Measurements from ENCODE around the gene GRM8.

GRM8 gene

GRCh38 chr7:126541406-126541805, 711.3 kb downstream of the GRM8 start:
- TF ChIP-seq FOXP2 (optimal IDR thresholded peaks at IDR 0.05; ENCODE audit: borderline replicate concordance, extremely low read depth, extremely low read length, insufficient read depth) (no peak), SIN3A (IDR thresholded peaks at IDR 0.05; ENCODE audit: borderline replicate concordance, insufficient read depth, low read length) (no peak), TAF1 (IDR thresholded peaks at IDR 0.05; ENCODE audit: borderline replicate concordance, insufficient read depth, low read length) (no peak), POLR2AphosphoS5 (IDR thresholded peaks at IDR 0.05; ENCODE audit: low read depth, low read length) (no peak)
- TF ChIP-seq, protein P1, sequence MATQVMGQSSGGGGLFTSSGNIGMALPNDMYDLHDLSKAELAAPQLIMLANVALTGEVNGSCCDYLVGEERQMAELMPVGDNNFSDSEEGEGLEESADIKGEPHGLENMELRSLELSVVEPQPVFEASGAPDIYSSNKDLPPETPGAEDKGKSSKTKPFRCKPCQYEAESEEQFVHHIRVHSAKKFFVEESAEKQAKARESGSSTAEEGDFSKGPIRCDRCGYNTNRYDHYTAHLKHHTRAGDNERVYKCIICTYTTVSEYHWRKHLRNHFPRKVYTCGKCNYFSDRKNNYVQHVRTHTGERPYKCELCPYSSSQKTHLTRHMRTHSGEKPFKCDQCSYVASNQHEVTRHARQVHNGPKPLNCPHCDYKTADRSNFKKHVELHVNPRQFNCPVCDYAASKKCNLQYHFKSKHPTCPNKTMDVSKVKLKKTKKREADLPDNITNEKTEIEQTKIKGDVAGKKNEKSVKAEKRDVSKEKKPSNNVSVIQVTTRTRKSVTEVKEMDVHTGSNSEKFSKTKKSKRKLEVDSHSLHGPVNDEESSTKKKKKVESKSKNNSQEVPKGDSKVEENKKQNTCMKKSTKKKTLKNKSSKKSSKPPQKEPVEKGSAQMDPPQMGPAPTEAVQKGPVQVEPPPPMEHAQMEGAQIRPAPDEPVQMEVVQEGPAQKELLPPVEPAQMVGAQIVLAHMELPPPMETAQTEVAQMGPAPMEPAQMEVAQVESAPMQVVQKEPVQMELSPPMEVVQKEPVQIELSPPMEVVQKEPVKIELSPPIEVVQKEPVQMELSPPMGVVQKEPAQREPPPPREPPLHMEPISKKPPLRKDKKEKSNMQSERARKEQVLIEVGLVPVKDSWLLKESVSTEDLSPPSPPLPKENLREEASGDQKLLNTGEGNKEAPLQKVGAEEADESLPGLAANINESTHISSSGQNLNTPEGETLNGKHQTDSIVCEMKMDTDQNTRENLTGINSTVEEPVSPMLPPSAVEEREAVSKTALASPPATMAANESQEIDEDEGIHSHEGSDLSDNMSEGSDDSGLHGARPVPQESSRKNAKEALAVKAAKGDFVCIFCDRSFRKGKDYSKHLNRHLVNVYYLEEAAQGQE (IDR thresholded peaks at IDR 0.05; ENCODE audit: insufficient read depth in 1 of 2, low read depth in 2 of 2, low read length in 2 of 2) = no peak

DNA sequence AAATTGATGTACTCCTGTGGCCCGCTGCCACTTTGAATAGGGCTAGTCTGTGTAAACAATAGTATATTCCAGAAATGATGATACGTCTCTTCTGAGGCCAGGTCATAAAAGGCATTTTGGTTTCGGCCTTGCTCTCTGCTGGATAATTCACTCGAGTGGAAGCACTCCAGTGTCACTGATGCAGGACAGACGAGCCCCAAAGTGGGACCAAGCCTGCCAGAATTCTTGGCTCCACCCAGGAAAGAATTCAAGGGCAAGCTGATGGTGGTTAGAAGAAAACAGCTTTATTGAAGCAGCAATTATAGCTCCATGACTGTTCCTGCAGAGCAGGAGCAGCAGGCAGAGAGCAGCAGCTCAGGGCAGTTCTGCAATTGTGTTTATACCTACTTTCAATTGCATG, 717.6 kb downstream of the GRM8 start:
- TF ChIP-seq SIN3A (IDR thresholded peaks at IDR 0.05; ENCODE audit: borderline replicate concordance, insufficient read depth, low read length) (no peak), POLR2AphosphoS5 (IDR thresholded peaks at IDR 0.05; ENCODE audit: low read depth, low read length) (no peak)

GRCh38 chr7:126533715-126534114, 719.0 kb downstream of the GRM8 start:
- TF ChIP-seq FOXP2 (optimal IDR thresholded peaks at IDR 0.05; ENCODE audit: borderline replicate concordance, extremely low read depth, extremely low read length, insufficient read depth) (no peak), SIN3A (IDR thresholded peaks at IDR 0.05; ENCODE audit: borderline replicate concordance, insufficient read depth, low read length) (no peak), TAF1 (IDR thresholded peaks at IDR 0.05; ENCODE audit: borderline replicate concordance, insufficient read depth, low read length) (no peak), POLR2AphosphoS5 (IDR thresholded peaks at IDR 0.05; ENCODE audit: low read depth, low read length) (no peak)
- TF ChIP-seq, protein P1 (IDR thresholded peaks at IDR 0.05; ENCODE audit: insufficient read depth in 1 of 2, low read depth in 2 of 2, low read length in 2 of 2) = no peak

DNA sequence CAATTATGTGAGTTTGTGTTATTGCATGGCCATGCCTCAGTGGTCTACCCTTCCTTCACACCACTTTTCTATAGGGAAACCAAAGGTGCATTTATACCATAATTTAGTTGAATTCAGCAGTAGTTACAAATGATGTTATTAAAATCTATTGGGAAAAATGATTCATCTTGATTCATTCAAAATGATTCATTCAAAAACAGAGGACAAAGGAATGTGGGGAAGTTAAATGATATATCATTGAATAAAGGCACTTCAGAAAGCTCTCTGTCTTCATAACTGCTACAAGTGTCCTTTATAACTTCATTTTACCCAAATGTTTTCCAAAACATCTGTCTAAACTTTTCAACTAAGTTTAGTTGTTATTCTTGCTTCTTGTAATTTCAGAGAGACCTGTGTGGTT, 722.9 kb downstream of the GRM8 start:
- TF ChIP-seq TAF1 (IDR thresholded peaks at IDR 0.05; ENCODE audit: borderline replicate concordance, insufficient read depth, low read length) = no peak
- TF ChIP-seq, protein P1 (IDR thresholded peaks at IDR 0.05; ENCODE audit: insufficient read depth in 1 of 2, low read depth in 2 of 2, low read length in 2 of 2) = no peak
- TF ChIP-seq FOXP2 (optimal IDR thresholded peaks at IDR 0.05; ENCODE audit: borderline replicate concordance, extremely low read depth, extremely low read length, insufficient read depth) = no peak
- no peak for TF ChIP-seq POLR2AphosphoS5 (IDR thresholded peaks at IDR 0.05; ENCODE audit: low read depth, low read length)
- no peak for TF ChIP-seq SIN3A (IDR thresholded peaks at IDR 0.05; ENCODE audit: borderline replicate concordance, insufficient read depth, low read length)

GRCh38 chr7:126529254-126529653, 723.5 kb downstream of the GRM8 start:
- TF ChIP-seq TAF1 (IDR thresholded peaks at IDR 0.05; ENCODE audit: borderline replicate concordance, insufficient read depth, low read length) = no peak
- no peak for TF ChIP-seq FOXP2 (optimal IDR thresholded peaks at IDR 0.05; ENCODE audit: borderline replicate concordance, extremely low read depth, extremely low read length, insufficient read depth)
- TF ChIP-seq POLR2AphosphoS5 (IDR thresholded peaks at IDR 0.05; ENCODE audit: low read depth, low read length) = no peak
- TF ChIP-seq SIN3A (IDR thresholded peaks at IDR 0.05; ENCODE audit: borderline replicate concordance, insufficient read depth, low read length) = no peak
- TF ChIP-seq, protein P1 (IDR thresholded peaks at IDR 0.05; ENCODE audit: insufficient read depth in 1 of 2, low read depth in 2 of 2, low read length in 2 of 2) = no peak

Data from PFSK-1 (cell line).